ENCODE data around the gene PCDHB13.
"Not testable (repeated sequence)": the region's sequence is repeated elsewhere in the genome, so short reads cannot be mapped to it uniquely, and the experiment has no call there.

The PCDHB13 gene

GRCh38 chr5:141208478-141208877, 5.2 kb upstream of the PCDHB13 start, which contains the start of gene PCDHB12:
TSS of gene PCDHB12 (plus strand) at chr5:141208719. CDS start at chr5:141208908, 189 bp downstream.
- peak; percentile 51 for DNase-seq

GRCh38 chr5:141210281-141210680, 3.4 kb upstream of the PCDHB13 start:
- not testable (repeated sequence) for DNase-seq

- DNase-seq = not testable (repeated sequence)
Measured at GRCh38 chr5:141210849-141211248, 2.9 kb upstream of the PCDHB13 start.

- DNase-seq = not testable (repeated sequence)
Measured at GRCh38 chr5:141214583-141214982, 864 bp downstream of the PCDHB13 start.

- not testable (repeated sequence) for DNase-seq
Measured at GRCh38 chr5:141215504-141215903, 1.8 kb downstream of the PCDHB13 start.

GRCh38 chr5:141216035-141216434, 2.3 kb downstream of the PCDHB13 start:
- DNase-seq = not testable (repeated sequence)

- peak; percentile 79 for DNase-seq
Measured at GRCh38 chr5:141223112-141223783, 9.5 kb downstream of the PCDHB13 start, which contains the start of gene PCDHB14. TSS of gene PCDHB14 (plus strand) at chr5:141223343. CDS start at chr5:141223506, 163 bp downstream.

- not testable (repeated sequence) for DNase-seq
Measured at GRCh38 chr5:141224844-141225243, 11.1 kb downstream of the PCDHB13 start.

GRCh38 chr5:141225421-141225820, 11.7 kb downstream of the PCDHB13 start:
- DNase-seq = not testable (repeated sequence)

GRCh38 chr5:141234109-141234667, 20.5 kb downstream of the PCDHB13 start:
- DNase-seq = no peak

- DNase-seq = not testable (repeated sequence)
Measured at GRCh38 chr5:141235922-141236321, 22.2 kb downstream of the PCDHB13 start.

GRCh38 chr5:141236516-141237313, 23.0 kb downstream of the PCDHB13 start:
- no peak for DNase-seq

GRCh38 chr5:141241496-141241895, 27.8 kb downstream of the PCDHB13 start:
- no peak for DNase-seq

GRCh38 chr5:141245250-141245717, 31.6 kb downstream of the PCDHB13 start, which contains the start of gene PCDHB15:
TSS of gene PCDHB15 (plus strand) at chr5:141245395. CDS start at chr5:141245579, 184 bp downstream.
- DNase-seq = peak; percentile 71

GRCh38 chr5:141246971-141247370, 33.3 kb downstream of the PCDHB13 start:
- DNase-seq = not testable (repeated sequence)

- not testable (repeated sequence) for DNase-seq
Measured at GRCh38 chr5:141247434-141247833, 33.7 kb downstream of the PCDHB13 start.

GRCh38 chr5:141250576-141250975, 36.9 kb downstream of the PCDHB13 start:
- peak; percentile 44 for DNase-seq

GRCh38 chr5:141258464-141258863, 44.7 kb downstream of the PCDHB13 start:
- DNase-seq = no peak

GRCh38 chr5:141258948-141259347, 45.2 kb downstream of the PCDHB13 start:
- DNase-seq = no peak

- DNase-seq = no peak
Measured at GRCh38 chr5:141260458-141261237, 46.9 kb downstream of the PCDHB13 start.

GRCh38 chr5:141261238-141261546, 47.5 kb downstream of the PCDHB13 start:
- no peak for DNase-seq

All from NCI-H69 (cell line).